HepG2 (cell line): ENCODE results near the gene AP1G1. TPM values are rescaled to one million over a fixed set of nuclear protein-coding genes. Genes with fewer than 3 reads are reported as not detected.

Experiments
- ARNT2 ChIP-seq: sonication (generic); formaldehyde crosslinking; IDR thresholded peaks from 2 replicates; pipeline ENCODE4 v1.8.0; 2022; ENCODE audit warnings: mild to moderate bottlenecking, low read depth, missing genetic modification reagents, moderate library complexity
- MAFF ChIP-seq: IDR thresholded peaks from 2 replicates; pipeline ENCODE4 v1.6.1; 2011; ENCODE audit warnings: low read depth, low read length, improper control_type of control experiment
- MAX ChIP-seq: IDR thresholded peaks from 2 replicates; pipeline ENCODE4 v1.6.1; 2012; ENCODE audit warnings: inconsistent platforms
- SALL2 ChIP-seq: sonication (generic); formaldehyde crosslinking; IDR thresholded peaks from 2 replicates; pipeline ENCODE4 v1.8.1; 2023; ENCODE audit warnings: mild to moderate bottlenecking, missing genetic modification reagents, inconsistent platforms
- SIX1 ChIP-seq: sonication (generic); formaldehyde crosslinking; IDR thresholded peaks from 2 replicates; pipeline ENCODE4 v1.4.0; 2020; ENCODE audit warnings: missing genetic modification reagents, borderline replicate concordance
- TARDBP ChIP-seq: sonication (generic); formaldehyde crosslinking; IDR thresholded peaks from 2 replicates; pipeline ENCODE4 v1.8.0; 2022; ENCODE audit warnings: mild to moderate bottlenecking, missing genetic modification reagents
- TCF7L2 ChIP-seq: IDR thresholded peaks from 2 replicates; pipeline ENCODE4 v1.6.1; 2011; ENCODE audit warnings: mild to moderate bottlenecking, low read depth, low read length, moderate library complexity
- TMF1 ChIP-seq: sonication (generic); formaldehyde crosslinking; IDR thresholded peaks from 2 replicates; pipeline ENCODE4 v1.8.1; 2022; ENCODE audit warnings: low read depth, missing genetic modification reagents
- ZBTB3 ChIP-seq: sonication (generic); formaldehyde crosslinking; IDR thresholded peaks from 2 replicates; pipeline ENCODE4 v1.4.0; 2020; ENCODE audit warnings: low read depth, mild to moderate bottlenecking, moderate library complexity, missing genetic modification reagents, borderline replicate concordance
- ZNF136 ChIP-seq: sonication (generic); formaldehyde crosslinking; IDR thresholded peaks from 2 replicates; pipeline ENCODE4 v1.8.1; 2022; ENCODE audit warnings: low read depth, mild to moderate bottlenecking, moderate library complexity, missing genetic modification reagents
- ZNF17 ChIP-seq: sonication (generic); formaldehyde crosslinking; IDR thresholded peaks from 2 replicates; pipeline ENCODE4 v1.5.0; 2020; ENCODE audit warnings: mild to moderate bottlenecking, missing genetic modification reagents
- ZNF33A ChIP-seq: sonication (generic); formaldehyde crosslinking; IDR thresholded peaks from 2 replicates; pipeline ENCODE4 v1.5.1; 2020; ENCODE audit warnings: missing genetic modification reagents, mild to moderate bottlenecking, moderate library complexity, borderline replicate concordance
- ZNF562 ChIP-seq: sonication (generic); formaldehyde crosslinking; IDR thresholded peaks from 2 replicates; pipeline ENCODE4 v1.8.0; 2022; ENCODE audit warnings: missing genetic modification reagents, borderline replicate concordance
- ZNF615 ChIP-seq: sonication (generic); formaldehyde crosslinking; IDR thresholded peaks from 2 replicates; pipeline ENCODE4 v1.5.0; 2020; ENCODE audit warnings: mild to moderate bottlenecking, missing genetic modification reagents, borderline replicate concordance
- ZNF629 ChIP-seq: sonication (generic); formaldehyde crosslinking; conservative IDR thresholded peaks from 2 replicates; pipeline ENCODE4 v1.5.0; 2020; ENCODE audit warnings: missing genetic modification reagents
- ZNF674 ChIP-seq: sonication (generic); formaldehyde crosslinking; IDR thresholded peaks from 2 replicates; pipeline ENCODE4 v1.5.0; 2020; ENCODE audit warnings: low read depth, mild to moderate bottlenecking, missing genetic modification reagents
- ZSCAN20 ChIP-seq: sonication (generic); formaldehyde crosslinking; IDR thresholded peaks from 2 replicates; pipeline ENCODE4 v1.4.0; 2020; ENCODE audit warnings: missing genetic modification reagents, mild to moderate bottlenecking, borderline replicate concordance
- ZSCAN5A ChIP-seq: sonication (generic); formaldehyde crosslinking; IDR thresholded peaks from 2 replicates; pipeline ENCODE4 v1.8.0; 2022; ENCODE audit warnings: mild to moderate bottlenecking, missing genetic modification reagents, borderline replicate concordance
- polyA plus RNA-seq, 8 experiments: library from polyadenylated mRNA; depleted of rRNA in 3 of 8; stranded (reverse) in 7 of 8; unstranded in 1 of 8; fragments of >200 nt; fragmentation: Illumina TruSeq in 4 of 8; extraction: Trizol in 4 of 8; gene quantifications; 2 replicates each; pipeline versions ENCODE4 v1.2.1 to v1.2.3, GENCODE V29; 2011 to 2016; ENCODE audit warnings: low read depth in 4 of 8, missing spikeins in 1 of 8, mixed read lengths in 1 of 8; ENCODE audit not compliant: insufficient read depth in 1 of 8
- total RNA-seq, 5 experiments: library from RNA; depleted of rRNA; stranded (reverse); fragments of >200 nt; fragmentation: Illumina TruSeq; extraction: Trizol; gene quantifications; 2 replicates each; pipeline ENCODE4 v1.2.3, GENCODE V29; 2016; ENCODE audit warnings: low read depth in 1 of 5
- TF ChIP-seq, protein P1 (sequence below): sonication (generic); formaldehyde crosslinking; IDR thresholded peaks from 2 replicates; pipeline ENCODE4 v1.5.1; 2020; ENCODE audit warnings: missing genetic modification reagents, mild to moderate bottlenecking, borderline replicate concordance
- TF ChIP-seq, protein P2 (sequence below): sonication (generic); formaldehyde crosslinking; IDR thresholded peaks from 2 replicates; pipeline ENCODE4 v1.4.0; 2020; ENCODE audit warnings: missing genetic modification reagents
- TF ChIP-seq, protein P3 (sequence below): sonication (generic); formaldehyde crosslinking; IDR thresholded peaks from 2 replicates; pipeline ENCODE4 v1.4.0; 2020; ENCODE audit warnings: mild to moderate bottlenecking, missing genetic modification reagents
- TF ChIP-seq, protein P4 (sequence below): IDR thresholded peaks from 2 replicates; pipeline ENCODE4 v1.6.1; 2016

The AP1G1 gene
- total and polyA plus RNA-seq, 2 of the 13 experiments (the other 11 are each of a cell fraction or from before 2014, with no cell fraction given): 62.2 to 66.2 TPM

GRCh38 chr16:71845639-71846430 lies 37.2 kb upstream of the AP1G1 start, which contains the start of gene ATXN1L (continued):
- TF ChIP-seq, protein P1, sequence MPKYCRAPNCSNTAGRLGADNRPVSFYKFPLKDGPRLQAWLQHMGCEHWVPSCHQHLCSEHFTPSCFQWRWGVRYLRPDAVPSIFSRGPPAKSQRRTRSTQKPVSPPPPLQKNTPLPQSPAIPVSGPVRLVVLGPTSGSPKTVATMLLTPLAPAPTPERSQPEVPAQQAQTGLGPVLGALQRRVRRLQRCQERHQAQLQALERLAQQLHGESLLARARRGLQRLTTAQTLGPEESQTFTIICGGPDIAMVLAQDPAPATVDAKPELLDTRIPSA (CRISPR knock-in tag): peak; percentile 43; the same call in 1 of the 2 replicates
- TF ChIP-seq TMF1 (CRISPR knock-in tag): peak; percentile 65
- no peak for TF ChIP-seq ZBTB3 (CRISPR knock-in tag)
- peak; percentile 31; the same call in 1 of the 2 replicates for TF ChIP-seq ZNF33A
- TF ChIP-seq SALL2: peak; percentile 94
- TF ChIP-seq ZSCAN20 (CRISPR knock-in tag): peak; percentile 60; the same call in 1 of the 2 replicates
- TF ChIP-seq ZNF136 (CRISPR knock-in tag): no peak
- TF ChIP-seq MAX: peak; percentile 76; the same call in 1 of the 2 replicates
- no peak for TF ChIP-seq TCF7L2
- no peak for TF ChIP-seq ZNF629 (CRISPR knock-in tag)
- no peak for TF ChIP-seq ZNF17 (CRISPR knock-in tag)
- peak; percentile 73 for TF ChIP-seq ARNT2
- TF ChIP-seq SIX1 (CRISPR knock-in tag): 0 out of 2 replicates have a peak, but pooled peaks have one; percentile 15
- peak; percentile 82; the same call in 1 of the 2 replicates for TF ChIP-seq ZSCAN5A (CRISPR knock-in tag)
- TF ChIP-seq ZNF615 (CRISPR knock-in tag): no peak
- no peak for TF ChIP-seq ZNF562 (CRISPR knock-in tag)
- 0 out of 2 replicates have a peak, but pooled peaks have one; percentile 46 for TF ChIP-seq ZNF674 (CRISPR knock-in tag)
- TF ChIP-seq, protein P2, sequence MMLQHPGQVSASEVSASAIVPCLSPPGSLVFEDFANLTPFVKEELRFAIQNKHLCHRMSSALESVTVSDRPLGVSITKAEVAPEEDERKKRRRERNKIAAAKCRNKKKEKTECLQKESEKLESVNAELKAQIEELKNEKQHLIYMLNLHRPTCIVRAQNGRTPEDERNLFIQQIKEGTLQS (CRISPR knock-in tag): peak; percentile 73; the same call in 1 of the 2 replicates
- TF ChIP-seq MAFF: no peak
- TF ChIP-seq, protein P3, sequence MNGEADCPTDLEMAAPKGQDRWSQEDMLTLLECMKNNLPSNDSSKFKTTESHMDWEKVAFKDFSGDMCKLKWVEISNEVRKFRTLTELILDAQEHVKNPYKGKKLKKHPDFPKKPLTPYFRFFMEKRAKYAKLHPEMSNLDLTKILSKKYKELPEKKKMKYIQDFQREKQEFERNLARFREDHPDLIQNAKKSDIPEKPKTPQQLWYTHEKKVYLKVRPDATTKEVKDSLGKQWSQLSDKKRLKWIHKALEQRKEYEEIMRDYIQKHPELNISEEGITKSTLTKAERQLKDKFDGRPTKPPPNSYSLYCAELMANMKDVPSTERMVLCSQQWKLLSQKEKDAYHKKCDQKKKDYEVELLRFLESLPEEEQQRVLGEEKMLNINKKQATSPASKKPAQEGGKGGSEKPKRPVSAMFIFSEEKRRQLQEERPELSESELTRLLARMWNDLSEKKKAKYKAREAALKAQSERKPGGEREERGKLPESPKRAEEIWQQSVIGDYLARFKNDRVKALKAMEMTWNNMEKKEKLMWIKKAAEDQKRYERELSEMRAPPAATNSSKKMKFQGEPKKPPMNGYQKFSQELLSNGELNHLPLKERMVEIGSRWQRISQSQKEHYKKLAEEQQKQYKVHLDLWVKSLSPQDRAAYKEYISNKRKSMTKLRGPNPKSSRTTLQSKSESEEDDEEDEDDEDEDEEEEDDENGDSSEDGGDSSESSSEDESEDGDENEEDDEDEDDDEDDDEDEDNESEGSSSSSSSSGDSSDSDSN (CRISPR knock-in tag): peak; percentile 29
- peak; percentile 97 for TF ChIP-seq TARDBP
- TF ChIP-seq, protein P4, sequence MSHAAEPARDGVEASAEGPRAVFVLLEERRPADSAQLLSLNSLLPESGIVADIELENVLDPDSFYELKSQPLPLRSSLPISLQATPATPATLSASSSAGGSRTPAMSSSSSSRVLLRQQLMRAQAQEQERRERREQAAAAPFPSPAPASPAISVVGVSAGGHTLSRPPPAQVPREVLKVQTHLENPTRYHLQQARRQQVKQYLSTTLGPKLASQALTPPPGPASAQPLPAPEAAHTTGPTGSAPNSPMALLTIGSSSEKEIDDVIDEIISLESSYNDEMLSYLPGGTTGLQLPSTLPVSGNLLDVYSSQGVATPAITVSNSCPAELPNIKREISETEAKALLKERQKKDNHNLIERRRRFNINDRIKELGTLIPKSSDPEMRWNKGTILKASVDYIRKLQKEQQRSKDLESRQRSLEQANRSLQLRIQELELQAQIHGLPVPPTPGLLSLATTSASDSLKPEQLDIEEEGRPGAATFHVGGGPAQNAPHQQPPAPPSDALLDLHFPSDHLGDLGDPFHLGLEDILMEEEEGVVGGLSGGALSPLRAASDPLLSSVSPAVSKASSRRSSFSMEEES (CRISPR knock-in tag): peak; percentile 82
